Left lung (tissue), 10 donors: Measurements from ENCODE around the gene COL26A1. TPM values are rescaled to one million over a fixed set of nuclear protein-coding genes. Genes with fewer than 3 reads are reported as not detected.

ENCODE experiments used
- ATAC-seq: fragments of 200-7000 bp; cut with Tn5 transposase; one replicate; pipeline ENCODE4 v1.9.1; 2020; ENCODE audit warnings: moderate library complexity
- DNase-seq, 4 donors: peaks; one replicate each; pipeline ENCODE4 v3.0.0-alpha.2; 2013 to 2020
- H3K27ac ChIP-seq, 2 donors: fragments of 200-600 bp; sonication (generic) in 1 of 2; one replicate each; pipeline versions ENCODE4 v1.5.0 to v1.8.0; 2020 to 2021
- H3K27me3 ChIP-seq, 2 donors: fragments of 200-600 bp; sonication (generic) in 1 of 2; one replicate each; pipeline versions ENCODE4 v1.5.0 to v1.8.0; 2020 to 2021
- H3K36me3 ChIP-seq, 2 donors: fragments of 200-600 bp; sonication (generic) in 1 of 2; one replicate each; pipeline versions ENCODE4 v1.5.0 to v1.8.0; 2020 to 2021
- H3K4me1 ChIP-seq, 2 donors: fragments of 200-600 bp; one replicate each; pipeline ENCODE4 v1.8.0; 2021
- H3K4me3 ChIP-seq, 2 donors: fragments of 200-600 bp; sonication (generic) in 1 of 2; one replicate each; pipeline versions ENCODE4 v1.5.0 to v1.8.0; 2020 to 2021; ENCODE audit warnings: mild to moderate bottlenecking in 1 of 2
- H3K9me3 ChIP-seq, 2 donors: fragments of 200-600 bp; sonication (generic) in 1 of 2; one replicate each; pipeline versions ENCODE4 v1.5.0 to v1.8.0; 2020 to 2021
- CTCF ChIP-seq, 2 donors: fragments of 200-600 bp; sonication (generic) in 1 of 2; IDR thresholded peaks; one replicate each; pipeline versions ENCODE4 v1.5.0 to v1.8.0; 2021; ENCODE audit warnings: antibody characterized with exemption in 2 of 2
- intact Hi-C, 2 donors: fragments of 100-400 bp; cut with DNase I; formaldehyde crosslinking; loops; one replicate each; pipeline versions ENCODE4 v1.11.2 to v1.14.2; 2022
- polyA plus RNA-seq, 6 donors: library from polyadenylated mRNA; unstranded; fragments of 120-200 nt; gene quantifications; one replicate each; pipeline ENCODE4 v1.2.1, GENCODE V29; 2013; ENCODE audit not compliant: insufficient read length in 6 of 6
- total RNA-seq, 2 donors: library from RNA; stranded (reverse); fragmentation: NEBNext Ultra II Directional; extraction: Animal tissue kit (Norgen Biotek cat#: 25700); gene quantifications; one replicate each; pipeline ENCODE4 v1.2.1, GENCODE V29; 2021
- donor health status: DM: no; HTN: yes; CAD: no.
- donor health status: DM: no; HTN: no; CAD: no.

The COL26A1 gene
- total and polyA plus RNA-seq, 8 donors = 0.76 to 7.7 (median 7.1) TPM; not detected in 1

- Histone ChIP-seq H3K36me3 (no peaks in the 10 kb centered on the region), H3K27ac (no peak overlapping the region), H3K4me3 (no peak overlapping the region), H3K9me3 (no peaks in the 10 kb centered on the region), H3K27me3 (no peaks in the 10 kb centered on the region), H3K4me1 (no peaks in the 10 kb centered on the region)
- intact Hi-C loops = no loop called here
- TF ChIP-seq CTCF (IDR thresholded peaks at IDR 0.05) = no peak
- ATAC-seq (no peak), DNase-seq (peak in 1 of 4 donors; percentile 6)
Measured at GRCh38 chr7:101328159-101328558, 34.5 kb upstream of the COL26A1 start.

- no peaks in the 10 kb centered on the region for H3K36me3 ChIP-seq
- H3K4me3 ChIP-seq = no peak overlapping the region
- no peak for ATAC-seq
- H3K27ac ChIP-seq = no peak overlapping the region
- H3K27me3 ChIP-seq = no peaks in the 10 kb centered on the region
- intact Hi-C loops = no loop called here
- H3K4me1 ChIP-seq = no peaks in the 10 kb centered on the region
- no peaks in the 10 kb centered on the region for H3K9me3 ChIP-seq
- DNase-seq = peak in 1 of 4 donors; percentile 40
- TF ChIP-seq CTCF (IDR thresholded peaks at IDR 0.05) = no peak
Measured at GRCh38 chr7:101330011-101330484, 32.6 kb upstream of the COL26A1 start.

GRCh38 chr7:101332026-101332425 is 30.6 kb upstream of the COL26A1 start:
- ATAC-seq = no peak
- Histone ChIP-seq H3K27ac (no peak overlapping the region), H3K9me3 (no peaks in the 10 kb centered on the region), H3K27me3 (no peaks in the 10 kb centered on the region), H3K4me1 (no peaks in the 10 kb centered on the region), H3K4me3 (no peak overlapping the region), H3K36me3 (no peaks in the 10 kb centered on the region)
- no peak for TF ChIP-seq CTCF (IDR thresholded peaks at IDR 0.05)
- peak in 1 of 4 donors; percentile 15 for DNase-seq
- intact Hi-C loops = no loop called here

- H3K36me3 ChIP-seq = no peaks in the 10 kb centered on the region
- no peak overlapping the region for H3K27ac ChIP-seq
- ATAC-seq (no peak), DNase-seq (peak in 1 of 4 donors; percentile 7)
- no peaks in the 10 kb centered on the region for H3K4me1 ChIP-seq
- TF ChIP-seq CTCF (IDR thresholded peaks at IDR 0.05) = no peak
- intact Hi-C loops = no loop called here
- H3K4me3 ChIP-seq = no peak overlapping the region
- H3K9me3 ChIP-seq = no peaks in the 10 kb centered on the region
- no peaks in the 10 kb centered on the region for H3K27me3 ChIP-seq
Measured at GRCh38 chr7:101333912-101334311, 28.8 kb upstream of the COL26A1 start.

GRCh38 chr7:101340379-101340778 is 22.3 kb upstream of the COL26A1 start:
- DNase-seq (no peak), ATAC-seq (no peak)
- no peaks in the 10 kb centered on the region for H3K27me3 ChIP-seq
- no peaks in the 10 kb centered on the region for H3K4me1 ChIP-seq
- no peak overlapping the region for H3K4me3 ChIP-seq
- no peaks in the 10 kb centered on the region for H3K9me3 ChIP-seq
- intact Hi-C loops = no loop called here
- H3K27ac ChIP-seq = no peak overlapping the region
- H3K36me3 ChIP-seq = no peaks in the 10 kb centered on the region
- TF ChIP-seq CTCF (IDR thresholded peaks at IDR 0.05) = no peak
